ENCODE data around the gene DDIAS. TPM values are rescaled to one million over a fixed set of nuclear protein-coding genes. Genes with fewer than 3 reads are reported as not detected.

The DDIAS gene
- total and polyA plus RNA-seq, 7 experiments from 2014 or later: 0.25 to 12.7 (median 1.1) TPM

GRCh38 chr11:82930734-82931133 is 29.2 kb downstream of the DDIAS start:
- peak overlapping the region in 1 of 9 donors; percentile 37 for H3K27ac Mint-ChIP-seq
- no peaks in the 10 kb centered on the region for H3K27me3 ChIP-seq (ENCODE audit: control insufficient read depth in 2 of 2, insufficient read depth in 2 of 2, low read length in 2 of 2)

GRCh38 chr11:82932564-82932963 is 31.0 kb downstream of the DDIAS start:
- no peaks in the 10 kb centered on the region for H3K9me3 Mint-ChIP-seq
- H3K9me3 ChIP-seq (ENCODE audit: control insufficient read depth in 2 of 3, low read length in 3 of 3): no peaks in the 10 kb centered on the region
- DNase-seq (peak in 2 of 9 donors; percentile 12 to 22), ATAC-seq (no peak)
- H3K4me3 ChIP-seq (ENCODE audit: low read length): no peak overlapping the region
- H3K36me3 Mint-ChIP-seq: peaks cover 0 to 24% (median 0%) of the 10 kb centered on the region in 5 donors
- intact Hi-C loops (cut with micrococcal nuclease): no loop called here
- peaks cover 12 to 55% (median 42%) of the 10 kb centered on the region in 7 donors for H3K4me1 Mint-ChIP-seq
- CTCF ChIA-PET: interaction anchor here (0.9 to 2.0 kb wide), 7 partner anchors 10 to 56 kb away, joined by 3 to 6 read pairs (median 3); no protein-coding TSS in a partner anchor
- peak overlapping the region; percentile 18 to 86 (median 69) for H3K27ac Mint-ChIP-seq
- POLR2A ChIA-PET: interaction anchor here (0.6 to 2.4 kb wide), 12 partner anchors 12 to 224 kb away, joined by 3 to 13 read pairs (median 4); partner anchors contain the start of gene DDIAS
- H3K27me3 Mint-ChIP-seq: no peaks in the 10 kb centered on the region
- peaks cover 0 to 23% of the 10 kb centered on the region in 2 donors for H3K4me1 ChIP-seq (ENCODE audit: control insufficient read depth in 2 of 2, insufficient read depth in 2 of 2, low read length in 2 of 2)
- no peaks in the 10 kb centered on the region for H3K36me3 ChIP-seq (ENCODE audit: control insufficient read depth in 2 of 3, insufficient read depth in 3 of 3, low read length in 3 of 3)
- peak overlapping the region in 7 of 10 donors; percentile 9 to 63 (median 36) for H3K4me3 Mint-ChIP-seq
- H3K27me3 ChIP-seq (ENCODE audit: control insufficient read depth in 2 of 2, insufficient read depth in 2 of 2, low read length in 2 of 2): no peaks in the 10 kb centered on the region
- no peak overlapping the region for H3K27ac ChIP-seq (ENCODE audit: low read depth, low read length)

More at GRCh38 chr11:82930734-82931133, 29.2 kb downstream of the DDIAS start:
- intact Hi-C loops (cut with micrococcal nuclease): no loop called here
- no peak overlapping the region for H3K4me3 Mint-ChIP-seq
- H3K36me3 Mint-ChIP-seq: peaks cover 0 to 13% (median 0%) of the 10 kb centered on the region in 5 donors
- H3K27ac ChIP-seq (ENCODE audit: low read depth, low read length): no peak overlapping the region
- H3K36me3 ChIP-seq (ENCODE audit: control insufficient read depth in 2 of 3, insufficient read depth in 3 of 3, low read length in 3 of 3): no peaks in the 10 kb centered on the region
- ATAC-seq (no peak), DNase-seq (no peak)
- ChIA-PET CTCF (interaction anchor here (0.8 to 2.4 kb wide), 8 partner anchors 8 to 319 kb away, joined by 3 to 12 read pairs (median 6); no protein-coding TSS in a partner anchor), POLR2A (interaction anchor here (0.6 to 2.4 kb wide), 14 partner anchors 10 to 226 kb away, joined by 3 to 12 read pairs (median 4); partner anchors contain the start of genes DDIAS, PRCP and RAB30)
- H3K4me3 ChIP-seq (ENCODE audit: low read length): no peak overlapping the region
- peaks cover 12 to 55% (median 48%) of the 10 kb centered on the region in 7 donors for H3K4me1 Mint-ChIP-seq
- no peaks in the 10 kb centered on the region for H3K27me3 Mint-ChIP-seq
- no peaks in the 10 kb centered on the region for H3K9me3 Mint-ChIP-seq
- no peaks in the 10 kb centered on the region for H3K9me3 ChIP-seq (ENCODE audit: control insufficient read depth in 2 of 3, low read length in 3 of 3)
- peaks cover 0 to 32% of the 10 kb centered on the region in 2 donors for H3K4me1 ChIP-seq (ENCODE audit: control insufficient read depth in 2 of 2, insufficient read depth in 2 of 2, low read length in 2 of 2)

GRCh38 chr11:82936261-82936660 is 34.7 kb downstream of the DDIAS start:
- Mint-ChIP-seq H3K9me3 (peaks cover under 1 to 13% (median 5%) of the 10 kb centered on the region in 11 donors), H3K27me3 (no peaks in the 10 kb centered on the region), H3K4me1 (peaks cover 14 to 52% (median 33%) of the 10 kb centered on the region in 7 donors), H3K4me3 (no peak overlapping the region), H3K36me3 (peaks cover 0 to 35% (median 4%) of the 10 kb centered on the region in 5 donors), H3K27ac (no peak overlapping the region)
- Histone ChIP-seq H3K4me1 (ENCODE audit: control insufficient read depth in 2 of 2, insufficient read depth in 2 of 2, low read length in 2 of 2) (peaks cover 0 to 20% of the 10 kb centered on the region in 2 donors), H3K27me3 (ENCODE audit: control insufficient read depth in 2 of 2, insufficient read depth in 2 of 2, low read length in 2 of 2) (no peaks in the 10 kb centered on the region), H3K27ac (ENCODE audit: low read depth, low read length) (no peak overlapping the region), H3K9me3 (ENCODE audit: control insufficient read depth in 2 of 3, low read length in 3 of 3) (no peaks in the 10 kb centered on the region), H3K4me3 (ENCODE audit: low read length) (no peak overlapping the region), H3K36me3 (ENCODE audit: control insufficient read depth in 2 of 3, insufficient read depth in 3 of 3, low read length in 3 of 3) (no peaks in the 10 kb centered on the region)
- no peak for ATAC-seq
- DNase-seq: no peak
- POLR2A ChIA-PET: interaction anchor here (0.9 to 1.2 kb wide), 2 partner anchors 11 to 68 kb away, joined by 3 to 4 read pairs; no protein-coding TSS in a partner anchor
- CTCF ChIA-PET: no interaction called here
- intact Hi-C loops (cut with micrococcal nuclease): no loop called here

- peaks cover 0 to 7% of the 10 kb centered on the region in 2 donors for H3K4me1 ChIP-seq (ENCODE audit: control insufficient read depth in 2 of 2, insufficient read depth in 2 of 2, low read length in 2 of 2)
- intact Hi-C loops (cut with micrococcal nuclease): no loop called here
- H3K4me3 ChIP-seq (ENCODE audit: low read length): no peak overlapping the region
- Mint-ChIP-seq H3K36me3 (peaks cover 0 to 36% (median 4%) of the 10 kb centered on the region in 5 donors), H3K4me3 (no peak overlapping the region), H3K4me1 (peaks cover 7 to 50% (median 28%) of the 10 kb centered on the region in 7 donors), H3K27ac (no peak overlapping the region), H3K9me3 (peaks cover 2 to 24% (median 5%) of the 10 kb centered on the region in 11 donors), H3K27me3 (no peaks in the 10 kb centered on the region)
- no peak for ATAC-seq
- no peak overlapping the region for H3K27ac ChIP-seq (ENCODE audit: low read depth, low read length)
- no peaks in the 10 kb centered on the region for H3K36me3 ChIP-seq (ENCODE audit: control insufficient read depth in 2 of 3, insufficient read depth in 3 of 3, low read length in 3 of 3)
- ChIA-PET POLR2A (interaction anchor here (0.8 to 2.2 kb wide), 2 partner anchors 11 to 64 kb away, joined by 3 to 6 read pairs; no protein-coding TSS in a partner anchor), CTCF (interaction anchor here (0.6 kb wide), 1 partner anchor 70 kb away, joined by 3 read pairs; no protein-coding TSS in a partner anchor)
- DNase-seq: no peak
- no peaks in the 10 kb centered on the region for H3K27me3 ChIP-seq (ENCODE audit: control insufficient read depth in 2 of 2, insufficient read depth in 2 of 2, low read length in 2 of 2)
- H3K9me3 ChIP-seq (ENCODE audit: control insufficient read depth in 2 of 3, low read length in 3 of 3): no peaks in the 10 kb centered on the region
Observed at GRCh38 chr11:82937554-82937953, 36.0 kb downstream of the DDIAS start.

GRCh38 chr11:82939456-82939855 is 37.9 kb downstream of the DDIAS start:
- no peak overlapping the region for H3K27ac ChIP-seq (ENCODE audit: low read depth, low read length)
- ChIA-PET POLR2A (interaction anchor here (0.9 to 2.2 kb wide), 4 partner anchors 10 to 32 kb away, joined by 3 to 8 read pairs (median 4); no protein-coding TSS in a partner anchor), CTCF (interaction anchor here (1.9 kb wide), 1 partner anchor 9 kb away, joined by 9 read pairs; no protein-coding TSS in a partner anchor)
- intact Hi-C loops (cut with micrococcal nuclease): no loop called here
- no peaks in the 10 kb centered on the region for H3K9me3 ChIP-seq (ENCODE audit: control insufficient read depth in 2 of 3, low read length in 3 of 3)
- no peaks in the 10 kb centered on the region for H3K36me3 ChIP-seq (ENCODE audit: control insufficient read depth in 2 of 3, insufficient read depth in 3 of 3, low read length in 3 of 3)
- DNase-seq (no peak), ATAC-seq (no peak)
- Mint-ChIP-seq H3K27ac (peak overlapping the region in 1 of 9 donors; percentile 31), H3K9me3 (peaks cover 2 to 39% (median 9%) of the 10 kb centered on the region in 11 donors), H3K4me1 (peaks cover 3 to 37% (median 14%) of the 10 kb centered on the region in 7 donors), H3K36me3 (peaks cover 3 to 33% (median 15%) of the 10 kb centered on the region in 5 donors), H3K4me3 (no peak overlapping the region), H3K27me3 (no peaks in the 10 kb centered on the region)
- no peaks in the 10 kb centered on the region for H3K27me3 ChIP-seq (ENCODE audit: control insufficient read depth in 2 of 2, insufficient read depth in 2 of 2, low read length in 2 of 2)
- no peaks in the 10 kb centered on the region for H3K4me1 ChIP-seq (ENCODE audit: control insufficient read depth in 2 of 2, insufficient read depth in 2 of 2, low read length in 2 of 2)
- H3K4me3 ChIP-seq (ENCODE audit: low read length): no peak overlapping the region

- Histone ChIP-seq H3K9me3 (ENCODE audit: control insufficient read depth in 2 of 3, low read length in 3 of 3) (no peaks in the 10 kb centered on the region), H3K27me3 (ENCODE audit: control insufficient read depth in 2 of 2, insufficient read depth in 2 of 2, low read length in 2 of 2) (no peaks in the 10 kb centered on the region), H3K27ac (ENCODE audit: low read depth, low read length) (no peak overlapping the region), H3K4me3 (ENCODE audit: low read length) (no peak overlapping the region), H3K36me3 (ENCODE audit: control insufficient read depth in 2 of 3, insufficient read depth in 3 of 3, low read length in 3 of 3) (no peaks in the 10 kb centered on the region), H3K4me1 (ENCODE audit: control insufficient read depth in 2 of 2, insufficient read depth in 2 of 2, low read length in 2 of 2) (no peaks in the 10 kb centered on the region)
- peaks cover 3 to 30% (median 20%) of the 10 kb centered on the region in 5 donors for H3K36me3 Mint-ChIP-seq
- ATAC-seq: no peak
- no peak overlapping the region for H3K27ac Mint-ChIP-seq
- intact Hi-C loops (cut with micrococcal nuclease): no loop called here
- H3K27me3 Mint-ChIP-seq: peaks cover 0 to 9% (median 0%) of the 10 kb centered on the region in 5 donors
- no peak overlapping the region for H3K4me3 Mint-ChIP-seq
- DNase-seq: no peak
- POLR2A ChIA-PET: interaction anchor here (0.7 to 1.8 kb wide), 7 partner anchors 9 to 214 kb away, joined by 4 to 7 read pairs (median 4); partner anchors contain the start of gene PCF11
- H3K9me3 Mint-ChIP-seq: peaks cover 4 to 47% (median 12%) of the 10 kb centered on the region in 11 donors
- CTCF ChIA-PET: interaction anchor here (0.7 to 1.7 kb wide), 4 partner anchors 13 to 103 kb away, joined by 3 to 5 read pairs (median 4); no protein-coding TSS in a partner anchor
- H3K4me1 Mint-ChIP-seq: peaks cover 3 to 31% (median 14%) of the 10 kb centered on the region in 7 donors
Observed at GRCh38 chr11:82942376-82942775, 40.8 kb downstream of the DDIAS start.
